ENCODE measurements around the gene TRAPPC2L.
"Not testable (repeated sequence)": the region's sequence is repeated elsewhere in the genome, so short reads cannot be mapped to it uniquely, and the experiment has no call there.

Gene TRAPPC2L

DNA sequence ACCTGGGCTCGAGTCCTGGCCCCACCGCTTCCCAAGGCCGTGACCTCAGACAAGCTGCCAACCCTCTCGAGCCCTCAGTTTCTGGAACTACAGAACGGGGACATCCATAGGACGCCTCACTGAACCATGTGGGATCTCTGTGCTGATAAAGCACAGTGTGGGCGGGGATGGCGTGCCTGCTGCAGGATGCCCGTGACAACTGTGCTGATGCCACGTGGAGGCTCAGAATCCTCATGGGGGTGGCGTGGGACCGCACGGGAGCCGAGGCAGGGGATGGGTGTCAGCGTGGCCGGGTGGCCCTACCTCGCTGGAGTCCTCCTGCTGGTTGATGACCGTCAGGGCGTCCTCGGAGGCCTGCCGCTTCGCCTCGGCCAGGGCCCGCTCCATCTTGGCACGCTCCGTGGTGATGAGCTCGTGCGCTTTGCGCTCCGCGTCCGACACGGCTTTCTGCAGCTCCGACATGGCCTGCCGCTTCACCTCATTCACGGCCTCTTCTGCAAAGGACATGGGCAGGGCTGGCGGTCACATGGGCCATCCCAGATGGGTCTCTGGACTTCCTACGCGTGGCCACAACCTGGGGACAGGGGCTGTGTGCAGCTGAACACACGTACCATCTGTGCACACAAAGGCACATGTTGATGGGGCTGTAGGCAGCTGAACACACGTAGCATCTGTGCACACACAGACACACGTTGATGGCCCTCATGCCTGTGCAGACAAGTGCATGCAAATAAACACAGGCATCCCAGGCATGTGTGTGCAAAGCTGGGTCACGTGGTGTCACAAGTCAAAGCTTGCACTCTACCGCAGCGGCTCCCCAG, 22.2 kb downstream of the TRAPPC2L start:
- no peak for DNase-seq

DNA sequence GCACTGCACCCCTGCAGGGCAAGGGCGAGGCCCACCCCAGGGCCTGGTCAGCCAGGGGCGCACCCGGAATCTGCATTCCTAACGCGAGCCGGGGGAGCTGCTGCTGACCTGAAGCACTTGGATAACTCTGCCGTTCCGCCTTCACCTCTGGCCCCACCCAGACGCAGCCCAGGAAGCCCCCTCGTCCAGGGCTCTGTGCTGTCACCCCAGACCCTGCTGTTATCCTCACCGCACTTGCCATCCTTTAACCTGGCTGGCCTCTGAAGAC, 22.8 kb downstream of the TRAPPC2L start:
- DNase-seq = no peak

DNA sequence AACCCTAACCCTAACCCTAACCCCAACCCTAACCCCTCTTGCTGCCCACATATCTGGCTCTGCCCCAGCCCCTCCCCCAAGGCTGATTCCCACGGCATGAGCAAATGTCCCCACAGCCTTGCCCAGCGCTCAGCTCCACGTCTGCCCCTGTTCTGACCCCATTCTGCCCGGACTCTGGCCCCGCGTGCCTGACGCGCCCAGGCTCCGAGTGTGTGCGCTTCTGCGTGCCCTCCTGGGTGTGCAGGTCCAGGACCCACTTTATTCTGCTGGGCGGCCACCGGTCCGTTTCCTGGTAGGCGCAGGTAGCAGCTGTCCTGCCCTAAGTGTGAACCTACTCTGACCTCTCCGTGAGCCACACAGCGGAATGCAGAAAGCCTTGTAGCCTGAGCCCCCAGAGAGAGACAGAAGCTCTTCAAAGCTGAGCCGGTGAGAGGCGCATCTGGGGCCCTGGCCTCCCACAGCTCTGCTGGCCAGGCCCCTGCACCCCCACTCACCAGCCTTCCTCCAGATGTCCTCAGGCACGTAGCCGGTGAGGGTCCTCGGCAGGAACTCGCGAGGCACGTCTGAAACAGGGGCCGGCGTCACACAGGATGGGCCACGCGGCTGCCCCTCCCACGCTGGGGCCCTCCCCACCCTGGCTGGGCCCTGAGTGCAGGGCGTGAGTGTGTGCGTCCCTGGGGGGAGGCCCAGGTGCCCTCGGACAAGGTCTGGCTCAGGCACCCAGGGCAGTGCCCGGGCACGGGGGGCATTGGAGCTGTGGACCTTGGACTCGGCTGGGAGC, 23.5 kb downstream of the TRAPPC2L start:
- DNase-seq = no peak

DNA sequence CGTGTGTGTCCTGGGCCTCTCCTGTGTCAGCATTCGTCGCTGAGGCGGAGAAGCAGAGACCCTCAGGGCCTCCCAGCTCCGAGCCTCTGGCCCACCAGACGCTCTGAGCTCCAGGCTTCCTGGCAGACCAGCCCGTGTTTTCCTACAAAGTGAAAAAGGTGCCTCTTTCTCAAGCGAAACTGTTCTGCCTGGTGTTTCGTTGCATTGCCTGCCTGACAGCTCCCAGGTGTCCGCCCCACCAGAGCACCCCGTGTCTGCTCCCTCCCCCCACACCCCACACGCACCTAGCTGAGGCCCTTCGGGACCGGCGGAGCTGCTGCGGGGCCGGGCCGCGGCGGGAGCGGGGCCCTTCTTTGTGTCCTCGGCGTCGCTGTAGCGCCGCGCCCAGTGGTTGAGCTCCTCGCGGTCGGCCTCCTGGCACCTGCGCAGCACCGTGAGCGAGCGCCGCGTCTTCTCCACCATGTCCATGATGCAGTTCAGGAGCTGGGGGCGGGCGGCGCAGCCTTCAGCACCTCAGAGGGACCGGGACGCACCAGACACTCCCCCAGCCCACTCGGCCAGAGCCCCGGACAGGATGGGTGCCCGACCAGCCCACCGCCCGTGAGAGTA, 24.2 kb downstream of the TRAPPC2L start:
- DNase-seq = no peak

DNA sequence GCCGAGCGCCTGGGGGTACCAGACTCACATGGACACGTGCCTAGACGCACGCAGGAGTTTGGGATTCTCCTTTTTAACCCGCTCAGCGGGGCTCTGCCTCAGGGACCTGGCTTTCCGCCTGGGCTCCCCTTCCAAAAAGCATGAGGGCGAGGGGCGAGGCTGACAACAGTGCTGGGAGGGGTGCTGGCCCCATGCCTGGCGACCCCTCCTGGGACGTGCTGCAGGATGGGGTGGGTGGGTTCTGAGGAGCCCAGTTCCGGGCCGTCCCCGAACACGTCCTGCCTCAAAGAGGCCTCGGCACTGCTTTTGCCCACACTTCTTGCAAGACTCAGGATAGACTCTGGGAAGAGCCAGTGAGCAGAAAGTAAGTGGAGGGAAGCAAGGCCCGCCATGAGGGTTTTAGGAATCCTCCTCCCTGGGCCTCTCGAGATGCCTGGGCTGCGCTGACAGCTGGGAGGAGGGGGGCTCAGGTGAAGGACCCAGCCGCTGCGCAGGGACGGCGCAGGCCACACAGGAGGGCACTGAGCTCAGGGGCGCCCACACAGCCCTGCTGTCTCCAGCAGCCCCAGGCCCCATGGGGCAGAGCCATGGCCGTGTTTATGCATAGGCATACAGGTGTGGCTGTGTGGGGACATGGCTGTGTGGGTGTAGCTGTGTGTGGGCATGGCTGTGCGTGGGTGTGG, 24.9 kb downstream of the TRAPPC2L start:
- no peak for DNase-seq

DNA sequence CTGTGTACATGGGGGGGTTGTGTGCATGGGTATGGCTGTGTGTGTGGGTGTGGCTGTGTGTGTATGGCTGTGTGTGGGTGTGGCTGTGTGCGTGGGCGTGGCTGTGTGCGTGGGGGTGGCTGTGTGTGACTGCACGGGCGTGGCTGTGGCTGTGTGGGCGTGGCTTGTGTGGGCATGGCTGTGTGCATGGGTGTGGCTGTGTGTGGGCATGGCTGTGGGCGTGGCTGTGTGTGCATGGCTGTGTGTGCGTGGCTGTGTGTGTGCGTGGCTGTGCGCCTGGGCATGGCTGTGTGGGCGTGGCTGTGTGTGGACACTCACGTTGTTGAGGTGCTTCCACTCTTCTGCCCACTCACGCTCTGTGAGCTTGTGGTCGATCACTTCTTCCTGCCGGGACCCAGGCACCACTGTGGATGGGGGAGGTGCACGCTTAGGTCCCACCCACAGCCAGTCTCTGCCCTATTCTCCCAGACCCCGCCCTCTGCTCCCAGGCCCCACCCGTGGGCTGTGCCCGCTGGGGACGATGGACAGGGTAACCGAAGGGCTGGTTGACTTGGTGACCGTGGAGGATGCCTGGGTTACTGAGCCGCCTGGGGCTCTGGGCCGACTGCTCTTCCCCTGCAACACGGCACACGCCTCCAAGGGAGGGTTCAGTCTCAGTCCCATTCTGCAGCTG, 25.6 kb downstream of the TRAPPC2L start:
- peak; percentile 84 for DNase-seq

DNA sequence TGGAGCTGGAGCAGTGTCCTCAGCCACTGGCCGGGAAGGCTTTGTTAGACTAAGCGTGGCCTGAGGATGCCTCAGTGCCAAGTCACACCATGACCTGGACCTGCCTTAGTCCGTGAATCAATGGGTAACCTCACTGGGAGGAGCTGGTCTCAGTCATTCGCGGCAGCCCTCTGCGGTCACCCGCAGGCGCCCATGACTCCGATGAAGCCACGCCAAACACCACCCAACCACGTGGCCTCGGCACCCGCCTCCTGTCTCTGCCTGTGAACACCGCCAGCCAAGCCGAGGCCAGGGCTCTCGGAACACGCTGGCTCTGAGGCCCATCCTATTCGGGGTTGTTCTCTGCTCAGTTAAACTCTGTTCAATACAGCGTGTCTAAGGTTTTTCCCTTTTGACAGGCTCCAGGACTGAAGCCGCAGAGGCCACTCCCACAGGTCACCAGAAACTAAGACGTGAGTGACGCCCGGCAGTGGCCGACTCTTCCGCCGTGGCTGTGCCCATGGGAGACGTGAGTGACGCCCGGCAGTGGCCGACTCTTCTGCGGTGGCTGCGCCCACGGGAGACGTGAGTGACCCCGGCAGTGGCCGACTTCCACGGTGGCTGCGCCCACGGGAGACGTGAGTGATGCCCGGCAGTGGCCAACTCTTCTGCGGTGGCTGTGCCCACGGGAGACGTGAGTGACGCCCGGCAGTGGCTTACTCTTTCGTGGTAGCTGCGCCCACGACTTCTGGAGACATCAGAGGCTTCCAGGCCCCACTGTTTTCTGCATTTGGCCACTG, 26.4 kb downstream of the TRAPPC2L start:
- DNase-seq = no peak

DNA sequence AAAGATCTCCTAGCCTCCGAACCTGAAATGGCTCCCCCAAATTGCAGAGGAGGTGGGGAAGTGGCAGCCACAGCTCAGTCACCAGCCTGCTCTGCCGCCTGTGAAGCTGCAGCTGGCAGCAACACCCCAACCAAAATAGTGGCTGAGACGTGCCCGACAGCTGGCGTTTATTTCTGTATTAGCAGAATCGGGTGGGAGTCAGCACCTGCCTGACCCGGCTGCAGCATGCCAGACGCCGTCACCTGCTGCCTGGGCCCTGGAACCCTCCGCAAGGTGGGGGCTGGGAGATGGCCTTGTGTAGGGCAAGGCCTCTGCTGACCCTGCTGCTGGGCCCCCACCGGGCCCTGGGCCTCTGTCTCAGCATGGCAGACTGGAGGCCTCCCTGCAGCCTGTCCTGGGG, 27.0 kb downstream of the TRAPPC2L start:
- DNase-seq = no peak

DNA sequence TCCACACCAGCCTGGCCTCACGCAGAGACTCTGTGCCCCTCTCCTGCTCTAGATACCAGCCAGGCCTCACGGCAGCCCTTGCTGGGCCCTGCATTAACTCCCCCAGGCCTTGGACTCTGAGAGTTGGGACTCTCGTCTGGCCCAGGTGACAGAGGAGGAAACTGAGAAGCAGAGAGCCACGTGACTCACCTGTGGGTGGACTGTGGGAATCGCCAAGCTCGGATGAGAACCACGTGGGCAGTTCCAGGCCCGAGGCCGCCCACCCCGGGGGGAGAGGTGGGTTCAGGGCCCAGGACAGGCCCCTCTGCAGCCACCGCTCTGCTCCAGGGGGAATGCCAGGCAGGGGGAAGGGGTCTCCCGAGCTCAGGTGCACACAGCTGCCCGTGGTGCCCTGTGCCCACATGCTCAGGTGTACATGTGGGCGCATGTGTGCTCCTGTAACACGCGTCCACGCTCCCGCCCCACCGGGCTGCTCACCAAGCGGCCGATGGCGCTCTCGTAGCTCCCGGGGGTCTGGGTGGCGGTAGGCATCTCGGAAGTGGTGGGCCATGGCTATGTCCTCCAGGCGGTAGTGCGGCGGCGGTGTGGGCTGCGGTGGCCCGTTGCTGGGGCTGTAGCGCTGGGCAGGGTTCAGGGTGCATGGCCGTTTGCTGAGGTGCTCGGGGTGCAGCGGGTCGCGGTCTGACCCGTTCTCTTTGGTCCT, 27.8 kb downstream of the TRAPPC2L start:
- DNase-seq = no peak

DNA sequence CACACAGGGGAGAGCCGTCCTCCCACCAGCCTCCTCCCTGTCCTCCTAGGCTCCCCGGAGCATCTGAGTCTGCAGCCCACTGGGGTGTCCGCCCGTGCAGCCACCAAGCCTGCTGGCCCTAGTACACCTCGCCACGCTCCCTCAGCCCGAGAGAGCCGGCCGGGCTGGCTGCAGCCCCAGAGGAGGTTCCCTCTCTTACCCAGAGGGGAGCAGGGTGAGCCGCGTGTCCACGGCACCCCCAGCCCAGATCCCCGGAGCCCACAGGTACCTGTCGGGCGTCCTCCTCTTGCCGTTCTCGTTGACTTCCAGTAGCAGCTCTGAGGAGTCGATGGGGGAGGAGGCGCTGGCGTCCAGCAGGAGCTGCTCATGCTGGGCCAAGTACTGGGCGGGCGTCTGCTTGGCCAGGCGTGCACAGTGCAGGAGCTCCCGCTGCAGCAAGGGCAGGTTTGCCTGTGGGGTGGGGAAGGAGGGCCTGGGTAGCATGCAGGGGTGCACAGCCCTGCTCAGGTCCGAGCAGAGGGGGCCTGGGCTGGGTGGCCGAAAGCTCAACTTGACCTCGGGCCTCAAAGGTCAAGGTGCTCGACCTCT, 28.9 kb downstream of the TRAPPC2L start:
- no peak for DNase-seq

DNA sequence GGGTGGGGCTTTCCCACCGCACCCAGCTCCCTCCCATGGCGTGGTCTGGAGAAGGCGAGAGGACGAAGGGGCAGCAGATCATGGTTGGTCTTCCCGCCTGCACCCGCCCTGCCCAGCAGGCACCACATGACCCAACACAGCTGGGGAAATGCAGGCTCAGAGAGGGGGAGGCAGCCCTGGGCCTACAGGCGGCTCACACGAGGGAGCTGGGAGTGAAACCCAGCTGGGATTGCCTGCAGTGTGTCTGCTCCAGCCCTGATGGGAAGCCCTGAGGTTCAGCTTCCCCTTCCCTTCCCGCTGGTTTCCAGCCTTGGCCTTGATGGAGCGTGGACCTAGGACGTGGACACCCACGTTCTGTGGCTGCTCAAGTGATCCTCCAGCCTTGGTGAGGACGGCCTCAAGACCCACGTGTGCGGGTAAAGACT, 29.5 kb downstream of the TRAPPC2L start:
- no peak for DNase-seq

DNA sequence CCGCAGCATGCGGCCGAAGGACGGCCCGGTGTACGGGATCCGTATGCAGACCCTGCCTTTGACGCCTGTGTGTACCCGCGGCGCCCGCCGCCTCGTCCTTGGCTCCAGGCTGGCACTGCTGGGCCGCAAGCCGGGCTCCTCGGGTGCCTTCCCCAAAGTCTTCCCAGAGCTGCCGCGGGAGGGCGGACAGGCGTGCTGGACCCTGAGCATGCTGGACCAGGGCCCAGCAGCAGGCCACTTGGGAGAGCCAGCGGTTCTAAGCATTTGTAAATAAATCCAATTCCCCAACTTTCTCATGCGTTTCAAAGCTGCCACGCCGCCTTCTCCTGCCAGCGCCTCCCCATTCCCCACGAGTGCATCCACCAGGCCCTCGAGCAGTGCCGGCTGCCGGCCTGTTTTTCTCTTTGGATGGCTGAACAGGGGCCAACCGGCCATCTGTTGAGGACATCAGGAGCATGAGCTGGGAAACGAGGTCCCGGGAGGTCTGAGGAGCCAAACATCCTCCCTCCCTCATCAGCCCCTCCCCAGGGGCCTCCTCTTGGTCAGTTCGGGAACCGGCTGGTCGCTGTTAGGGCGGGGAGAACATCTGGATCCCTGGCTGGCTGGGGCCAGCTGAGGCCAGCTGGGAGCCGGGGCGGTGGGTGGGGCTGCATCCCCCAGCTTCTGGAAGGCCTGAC, 30.1 kb downstream of the TRAPPC2L start:
- no peak for DNase-seq

DNA sequence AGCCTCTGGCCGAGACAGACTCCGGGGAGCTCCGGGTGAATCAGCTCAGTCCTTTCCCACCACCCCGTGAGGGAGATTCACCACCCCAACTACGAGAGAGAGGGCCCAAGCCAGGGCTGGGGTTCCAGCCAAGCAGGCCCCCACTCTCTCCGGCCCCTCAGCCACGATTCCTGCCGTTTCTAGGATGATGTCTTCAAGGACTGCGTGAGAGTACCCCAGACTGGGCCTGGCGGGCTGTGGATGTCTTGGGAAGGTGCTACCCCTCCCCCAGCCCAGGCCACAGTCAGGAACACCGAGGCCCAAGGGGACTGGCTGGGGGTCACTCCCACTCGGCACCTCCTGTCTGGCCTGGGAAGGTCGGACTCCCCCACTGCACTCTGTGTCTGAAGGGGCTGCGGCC, 31.1 kb downstream of the TRAPPC2L start:
- DNase-seq = no peak

DNA sequence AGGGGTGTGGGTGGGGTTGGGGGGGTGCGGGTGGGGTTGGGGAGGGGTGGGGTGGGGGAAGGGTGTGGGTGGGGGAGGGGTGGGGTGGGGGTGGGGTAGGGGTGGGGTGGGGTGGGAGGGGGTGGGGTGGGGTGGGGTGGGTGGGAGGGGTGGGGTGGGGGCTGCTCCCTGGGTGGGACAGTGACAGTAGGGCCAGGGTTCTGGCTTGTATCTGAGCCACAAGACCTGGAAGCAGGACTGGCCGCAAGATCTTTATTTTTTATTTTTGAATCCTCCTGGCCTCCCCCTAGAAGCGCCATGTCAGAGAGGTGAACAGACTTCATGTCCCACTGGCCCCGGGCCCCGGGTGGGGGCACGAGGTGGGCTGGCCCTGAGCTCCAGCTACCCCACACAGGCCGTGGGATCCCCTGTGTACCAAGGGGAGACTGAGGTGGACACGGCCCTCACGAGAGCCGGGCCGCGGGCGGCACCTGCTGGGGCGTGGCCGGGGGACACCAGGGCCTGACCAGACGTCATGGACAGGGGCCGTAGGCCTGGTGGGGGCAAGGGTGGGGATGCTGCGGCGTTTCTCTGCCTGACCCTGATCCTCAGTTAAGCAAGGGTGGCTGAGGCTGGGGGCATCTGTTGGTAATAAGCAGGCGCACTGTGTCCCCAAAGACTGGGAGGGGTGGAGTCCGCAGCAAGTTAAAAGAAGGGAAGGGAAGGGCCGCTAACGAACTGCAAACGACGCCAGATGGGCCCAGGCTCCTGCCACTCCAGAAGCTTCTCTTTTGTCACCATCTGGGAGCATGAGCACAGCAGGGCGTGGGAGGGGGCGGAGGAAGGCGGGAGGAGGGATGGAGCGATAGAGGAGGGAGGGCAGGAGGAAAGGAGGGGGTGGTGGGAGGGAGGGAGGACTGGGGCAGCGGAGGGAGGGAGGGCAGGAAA, 31.8 kb downstream of the TRAPPC2L start:
- peak; percentile 76 for DNase-seq

DNA sequence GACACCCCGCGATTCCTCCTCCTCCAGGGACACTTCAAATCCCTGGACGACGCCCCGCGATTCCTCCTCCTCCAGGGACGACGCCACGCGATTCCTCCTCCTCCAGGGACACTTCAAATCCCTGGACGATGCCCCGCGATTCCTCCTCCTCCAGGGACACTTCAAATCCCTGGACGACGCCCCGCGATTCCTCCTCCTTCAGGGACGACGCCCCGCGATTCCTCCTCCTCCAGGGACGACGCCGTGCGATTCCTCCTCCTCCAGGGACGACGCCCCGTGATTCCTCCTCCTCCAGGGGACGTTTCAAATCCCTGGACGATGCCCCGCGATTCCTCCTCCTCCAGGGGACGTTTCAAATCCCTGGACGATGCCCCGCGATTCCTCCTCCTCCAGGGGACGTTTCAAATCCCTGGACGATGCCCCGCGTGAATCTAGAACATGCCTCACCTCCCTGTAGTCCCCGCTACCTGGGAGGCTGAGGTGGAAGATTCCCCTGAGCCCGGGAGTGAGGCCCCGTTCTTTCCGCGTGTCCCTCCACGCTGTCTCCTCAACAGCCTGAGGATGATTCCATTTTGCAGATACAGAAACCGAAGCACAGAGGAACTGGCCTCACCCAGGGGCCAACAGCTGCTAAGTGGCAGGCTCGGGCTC, 32.9 kb downstream of the TRAPPC2L start:
- DNase-seq = not testable (repeated sequence)

DNA sequence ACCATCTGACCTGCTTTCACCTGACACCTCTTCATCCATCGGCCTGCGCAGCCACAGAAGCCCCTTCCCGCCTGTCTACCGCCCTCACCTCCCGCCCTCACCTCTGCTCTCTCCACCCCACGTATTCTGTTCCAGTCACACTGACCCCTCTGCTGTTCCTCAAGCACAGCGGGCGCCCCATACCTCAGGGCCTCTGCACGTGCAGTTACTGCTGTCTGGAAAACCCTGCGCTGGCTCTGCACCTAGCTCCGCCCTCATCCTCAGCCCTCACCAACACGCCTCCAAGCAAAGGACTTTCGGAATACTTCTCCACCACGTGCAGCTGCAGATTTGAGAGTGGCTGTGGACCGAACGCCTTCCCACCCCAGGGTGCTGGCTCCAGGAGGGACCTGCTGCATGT, 34.2 kb downstream of the TRAPPC2L start:
- no peak for DNase-seq

DNA sequence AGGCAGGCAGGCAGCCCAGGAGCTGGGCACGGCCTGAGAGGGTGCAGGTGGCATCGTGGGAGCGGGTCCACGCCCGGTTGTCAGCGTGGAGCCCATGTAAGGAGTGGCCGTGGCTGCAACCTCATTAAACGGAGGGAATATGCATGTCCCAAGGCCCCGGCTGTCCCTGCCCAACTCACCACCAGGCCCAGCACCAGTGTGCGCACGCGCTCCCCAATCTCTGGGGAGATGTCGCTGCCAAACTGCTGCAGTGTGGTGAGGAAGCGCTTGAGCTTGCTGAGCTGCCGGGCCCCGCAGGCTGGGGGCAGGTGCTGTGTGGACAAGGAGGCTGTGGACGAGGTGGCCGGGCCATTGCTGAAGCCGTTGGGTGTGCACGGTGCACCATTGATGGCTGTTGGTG, 35.1 kb downstream of the TRAPPC2L start:
- no peak for DNase-seq

DNA sequence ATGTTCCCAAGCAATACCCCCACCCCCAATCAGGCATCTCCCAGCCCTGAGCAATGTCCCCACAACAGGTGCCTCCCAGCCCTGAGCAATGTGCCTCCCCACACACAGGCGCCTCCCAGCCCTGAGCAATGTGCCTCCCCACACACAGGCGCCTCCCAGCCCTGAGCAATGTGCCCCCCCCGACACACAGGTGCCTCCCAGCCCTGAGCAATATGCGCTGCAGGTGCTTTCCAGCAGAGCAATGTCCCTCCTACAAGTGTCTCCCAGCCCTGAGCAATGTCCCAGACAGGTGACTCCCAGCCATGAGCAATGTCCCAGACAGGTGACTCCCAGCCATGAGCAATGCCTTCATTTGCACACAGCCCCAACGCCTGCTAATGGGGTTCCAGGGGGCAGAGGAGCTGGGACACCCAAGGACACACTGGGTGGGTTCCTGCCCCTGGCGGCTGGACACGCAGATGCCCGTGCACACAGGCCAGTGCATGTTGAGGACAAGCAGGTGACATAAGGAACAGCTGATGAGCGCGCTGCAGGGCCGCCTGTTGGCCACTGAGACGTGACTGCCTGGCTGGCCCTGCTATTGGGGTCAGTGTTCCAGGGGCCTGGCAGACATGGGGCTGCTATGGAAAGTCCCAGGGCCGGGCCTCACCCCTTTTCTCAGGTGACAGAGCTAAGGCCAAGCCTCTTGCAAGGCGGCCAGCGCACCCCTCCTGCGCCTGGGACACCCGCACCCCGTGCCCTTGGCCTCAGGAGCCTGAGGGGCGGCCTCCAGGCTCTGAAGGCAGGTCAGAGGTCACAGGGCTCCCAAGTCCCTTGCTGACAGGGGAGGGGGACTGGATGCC, 36.4 kb downstream of the TRAPPC2L start:
- no peak for DNase-seq

All from hematopoietic multipotent progenitor cell treated with erythropoietin and hydrocortisone succinate and interleukin-3 and kit ligand, for 4 days (in vitro differentiated cells).